ENCODE results near the gene SCIMP. TPM values are rescaled to one million over a fixed set of nuclear protein-coding genes. Genes with fewer than 3 reads are reported as not detected.
A peak's percentile ranks its signal among the peaks of the same experiment; 100 is the strongest.

Gene SCIMP
- not detected in 2 replicates for total RNA-seq (2014; rRNA removed; shearing (Covaris generic))

DNA sequence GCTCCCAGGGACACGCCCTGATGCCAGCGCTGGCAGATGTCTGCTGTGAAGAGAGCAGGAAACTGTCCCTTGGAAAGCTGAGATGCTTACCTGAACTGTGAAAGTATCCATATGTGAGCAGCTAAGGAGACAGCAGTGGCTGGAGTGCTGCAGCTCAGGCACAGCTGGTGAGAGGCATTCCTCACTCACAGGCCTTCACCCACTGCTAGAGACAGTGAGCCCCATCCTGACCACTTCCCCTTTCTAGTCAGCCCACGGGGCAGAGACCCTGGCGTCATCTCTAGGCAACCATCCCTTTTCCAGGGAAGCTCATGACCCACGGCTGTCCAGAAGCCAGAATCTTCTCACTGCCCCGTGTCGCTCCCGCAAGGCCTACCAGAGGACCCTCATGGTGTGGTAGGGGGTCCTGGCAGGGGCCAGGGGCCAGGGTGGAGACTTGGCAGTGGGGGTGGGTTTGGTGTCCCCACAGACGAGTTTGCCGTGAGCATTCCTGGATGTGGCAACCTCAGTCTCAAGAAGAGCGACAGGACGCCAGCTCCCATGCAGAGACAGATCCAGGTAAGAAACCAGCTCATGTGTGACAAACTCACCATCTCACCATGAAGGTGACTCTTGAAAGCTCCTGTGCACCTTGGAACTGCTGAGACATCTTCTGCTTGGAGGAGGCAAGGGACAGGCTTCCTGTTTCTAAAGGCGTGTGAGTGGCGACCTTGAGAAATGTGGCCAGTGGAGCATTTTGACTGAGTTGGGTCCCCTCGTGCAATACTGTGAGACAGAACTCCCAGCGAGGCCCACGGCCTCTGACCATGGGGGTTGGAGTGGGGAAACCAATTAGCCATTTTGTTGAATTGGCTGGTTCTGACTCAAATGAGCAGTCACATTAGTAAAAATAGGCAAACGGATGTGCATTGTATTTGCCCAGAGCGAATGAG, at the start of gene SCIMP:
Gene SCIMP, minus strand, starts transcription at position 216 of the 932 bp plus-strand sequence. Its CDS starts 105 bp downstream, at position 111.
- Histone ChIP-seq H3K4me3 (ENCODE audit: insufficient read depth, low read depth, low read length) (no peak within 1 kb of the TSS), H3K36me3 (replicated peaks; ENCODE audit: control insufficient read depth, insufficient read depth, low read length) (no peaks in the 10 kb centered on the region), H3K27me3 (ENCODE audit: control insufficient read depth, insufficient read depth, low read length) (no peaks in the 10 kb centered on the region)
- no peak for DNase-seq

DNA sequence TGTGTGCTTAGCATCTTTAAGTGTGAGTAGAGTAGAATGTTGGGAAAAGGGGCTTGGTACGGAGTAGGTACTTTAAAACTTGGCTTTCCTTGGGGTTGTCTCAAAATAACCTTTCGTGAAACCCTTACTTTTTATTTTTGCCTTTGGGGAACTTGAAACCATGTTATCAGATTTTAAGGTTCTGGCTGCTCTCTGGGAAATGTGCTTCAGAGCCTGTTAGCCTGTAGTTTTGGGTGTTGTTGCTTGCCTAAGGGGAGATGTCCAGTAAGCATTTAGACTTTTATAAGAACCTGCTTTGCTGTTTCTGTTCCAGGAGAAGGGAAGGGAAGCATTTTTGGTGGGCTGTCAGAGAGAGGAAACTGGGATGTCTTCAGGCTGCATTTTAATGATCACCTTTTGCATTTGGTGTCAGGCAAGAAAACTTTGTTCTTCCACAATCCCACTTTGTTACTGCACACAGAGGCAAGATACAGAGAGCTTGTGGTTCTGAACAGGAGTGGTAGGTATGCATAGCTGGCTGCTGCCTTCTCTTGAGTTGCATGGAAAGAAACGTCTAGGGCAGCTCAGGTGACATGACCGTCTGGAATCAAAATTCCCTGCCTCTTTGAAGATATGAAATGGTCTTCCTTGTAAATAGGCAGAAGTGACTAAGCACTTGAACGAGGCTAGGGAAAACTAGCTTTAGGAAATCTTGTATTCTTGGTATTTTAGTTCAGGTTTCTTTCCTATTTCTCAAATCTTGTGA, 49.1 kb upstream of the SCIMP start:
- no peak for DNase-seq
- Histone ChIP-seq H3K36me3 (replicated peaks; ENCODE audit: control insufficient read depth, insufficient read depth, low read length) (no peaks in the 10 kb centered on the region), H3K27me3 (ENCODE audit: control insufficient read depth, insufficient read depth, low read length) (no peaks in the 10 kb centered on the region), H3K4me3 (ENCODE audit: insufficient read depth, low read depth, low read length) (no peak overlapping the region)

DNA sequence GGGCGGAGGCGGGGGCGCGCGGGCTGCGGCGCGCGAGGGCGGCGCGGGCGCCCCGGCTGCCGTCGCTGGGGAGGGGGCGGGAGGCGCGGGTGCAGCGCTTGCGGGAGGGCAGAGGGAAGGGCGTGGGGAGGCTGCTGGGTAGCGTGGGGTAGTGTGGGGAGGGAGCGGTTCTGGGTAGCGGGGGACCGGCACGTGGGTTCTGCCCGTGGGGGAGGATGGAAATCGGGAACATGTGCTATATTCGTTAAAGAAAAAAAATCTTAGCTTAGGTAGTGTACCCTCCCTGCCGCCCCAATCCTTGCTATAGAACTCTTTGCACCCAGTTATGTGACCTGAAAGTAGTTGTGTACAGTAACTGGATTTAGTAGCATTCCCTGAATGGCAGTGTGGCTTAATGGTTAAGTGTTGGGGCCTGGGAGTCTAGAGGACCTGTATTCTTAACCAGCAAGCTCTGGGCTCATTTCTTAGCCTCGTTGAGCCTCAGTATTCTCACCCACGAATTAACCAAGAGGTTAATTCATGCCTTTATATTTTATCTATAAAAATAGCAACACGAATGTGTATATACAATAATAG, 48.1 kb upstream of the SCIMP start:
- DNase-seq, result no peak
- H3K4me3 ChIP-seq (ENCODE audit: insufficient read depth, low read depth, low read length), result peak overlapping the region; percentile 74
- H3K36me3 ChIP-seq (replicated peaks; ENCODE audit: control insufficient read depth, insufficient read depth, low read length), result no peaks in the 10 kb centered on the region
- no peaks in the 10 kb centered on the region for H3K27me3 ChIP-seq (ENCODE audit: control insufficient read depth, insufficient read depth, low read length)

DNA sequence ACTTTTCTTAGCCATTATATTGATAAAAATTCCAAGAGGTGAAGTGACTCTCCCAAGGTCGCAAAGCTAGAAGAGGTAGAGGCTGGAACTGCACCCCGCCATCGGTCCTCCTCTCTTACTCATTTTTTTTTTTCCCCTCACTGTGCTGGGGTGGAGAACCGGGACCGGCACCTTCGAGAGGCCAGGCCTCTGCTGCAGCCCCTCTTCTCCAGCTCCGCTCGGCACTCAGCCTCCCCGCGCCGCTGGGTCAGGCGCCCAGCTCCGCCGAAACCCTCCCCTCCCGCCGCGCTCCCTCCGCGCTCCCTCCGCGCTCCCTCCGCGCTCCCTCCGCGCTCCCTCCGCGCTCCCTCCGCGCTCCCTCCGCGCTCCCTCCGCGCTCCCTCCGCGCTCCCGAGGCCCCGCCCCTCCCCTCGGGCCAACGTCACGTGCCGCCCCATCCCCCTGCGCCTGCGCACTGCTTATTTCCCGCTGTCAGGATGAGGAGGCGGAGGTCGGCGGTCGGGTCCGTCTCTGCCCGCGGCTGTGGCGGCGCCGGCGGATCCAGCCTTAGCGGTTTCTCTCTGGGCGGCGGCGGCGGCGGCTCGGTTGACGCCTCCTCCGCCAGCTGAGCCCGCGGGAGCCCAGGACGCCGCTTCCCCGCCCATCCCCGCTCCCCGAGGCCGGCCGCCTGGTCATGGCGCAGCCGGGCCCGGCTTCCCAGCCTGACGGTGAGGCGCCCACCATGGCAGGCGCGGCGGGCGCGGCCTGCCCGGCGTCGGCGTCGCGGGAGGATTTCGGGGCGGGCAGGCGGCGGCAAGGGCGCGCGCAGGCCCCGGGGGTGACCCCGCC, 47.4 kb upstream of the SCIMP start, which contains the start of gene RABEP1:
Gene RABEP1, plus strand, starts transcription at position 471 of the 828 bp plus-strand sequence. Its CDS starts 203 bp downstream, at position 674.
- Histone ChIP-seq H3K27me3 (ENCODE audit: control insufficient read depth, insufficient read depth, low read length) (no peaks in the 10 kb centered on the region), H3K4me3 (ENCODE audit: insufficient read depth, low read depth, low read length) (peak within 1 kb of the TSS; percentile 74), H3K36me3 (replicated peaks; ENCODE audit: control insufficient read depth, insufficient read depth, low read length) (no peaks in the 10 kb centered on the region)
- DNase-seq, result peak; percentile 98

DNA sequence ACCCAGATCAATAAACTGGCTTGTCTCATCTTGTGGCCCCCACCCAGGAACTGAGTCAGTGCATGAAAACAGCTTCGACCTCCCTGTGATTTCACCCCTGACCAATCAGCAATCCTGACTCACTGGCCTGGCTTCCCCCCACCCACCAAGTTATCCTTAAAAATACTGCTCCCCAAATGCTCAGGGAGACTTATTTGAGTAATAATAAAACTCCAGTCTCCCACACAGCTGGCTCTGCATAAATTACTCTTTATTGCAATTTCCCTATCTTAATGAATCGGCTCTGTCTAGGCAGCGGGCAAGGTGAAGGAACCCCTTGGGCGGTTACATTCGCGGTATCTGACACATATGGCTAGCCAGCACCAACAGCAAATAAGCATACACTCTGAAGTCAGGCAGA, 37.7 kb upstream of the SCIMP start:
- DNase-seq, result no peak
- Histone ChIP-seq H3K36me3 (replicated peaks; ENCODE audit: control insufficient read depth, insufficient read depth, low read length) (no peaks in the 10 kb centered on the region), H3K4me3 (ENCODE audit: insufficient read depth, low read depth, low read length) (no peak overlapping the region), H3K27me3 (ENCODE audit: control insufficient read depth, insufficient read depth, low read length) (no peaks in the 10 kb centered on the region)

DNA sequence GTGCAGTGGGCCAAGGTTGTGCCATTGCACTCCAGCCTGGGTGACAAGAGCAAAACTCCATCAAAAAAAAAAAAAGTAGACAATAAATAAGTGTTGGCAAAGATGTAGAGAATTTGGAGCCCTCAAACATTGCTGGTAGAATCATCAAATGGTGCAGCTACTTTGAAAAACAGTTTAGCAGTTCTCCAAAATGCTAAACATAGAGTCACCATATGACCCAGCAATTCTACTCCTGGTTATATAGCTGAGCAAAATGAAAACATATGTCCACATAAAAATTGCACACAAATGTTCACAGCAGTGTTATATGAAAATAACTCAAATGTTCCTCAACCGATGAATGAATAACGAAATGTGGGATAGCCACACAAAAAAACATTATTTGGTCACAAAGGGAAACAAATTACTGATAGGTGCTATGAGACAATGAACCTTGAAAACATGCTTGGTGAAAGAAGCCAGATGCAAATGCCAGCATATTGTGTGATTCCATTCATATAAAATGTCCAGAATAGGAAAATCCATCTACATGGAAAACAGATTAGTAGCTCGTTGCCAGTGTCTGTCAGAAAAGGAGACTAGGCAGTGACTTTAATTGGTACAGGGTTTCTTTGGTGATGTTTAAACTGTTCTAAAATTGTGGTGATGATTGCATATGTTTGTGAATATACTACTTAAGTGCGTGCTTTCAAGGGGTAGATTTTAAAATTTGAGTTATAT, 34.7 kb upstream of the SCIMP start:
- Histone ChIP-seq H3K36me3 (replicated peaks; ENCODE audit: control insufficient read depth, insufficient read depth, low read length) (no peaks in the 10 kb centered on the region), H3K27me3 (ENCODE audit: control insufficient read depth, insufficient read depth, low read length) (no peaks in the 10 kb centered on the region), H3K4me3 (ENCODE audit: insufficient read depth, low read depth, low read length) (no peak overlapping the region)
- DNase-seq, result no peak

DNA sequence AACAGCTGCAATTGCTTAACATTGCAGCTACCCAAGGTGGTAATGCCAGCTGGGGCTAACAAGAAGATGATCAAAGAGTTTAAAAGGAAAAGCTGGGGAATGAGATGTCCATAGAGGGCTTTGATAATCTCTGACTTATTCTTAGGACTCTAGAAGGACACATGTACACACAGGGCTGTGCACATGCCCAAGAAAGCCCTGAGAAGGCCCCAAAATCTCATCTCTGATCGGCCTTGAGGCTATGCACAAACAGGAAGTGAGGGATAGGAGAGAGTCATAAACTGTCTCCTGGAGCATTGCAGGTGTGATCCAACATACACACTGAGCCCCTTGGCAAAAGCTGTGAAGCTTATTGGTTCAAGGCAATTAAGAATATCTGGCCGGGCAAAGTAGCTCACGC, 30.2 kb upstream of the SCIMP start:
- no peak overlapping the region for H3K4me3 ChIP-seq (ENCODE audit: insufficient read depth, low read depth, low read length)
- no peak for DNase-seq
- H3K36me3 ChIP-seq (replicated peaks; ENCODE audit: control insufficient read depth, insufficient read depth, low read length), result no peaks in the 10 kb centered on the region
- H3K27me3 ChIP-seq (ENCODE audit: control insufficient read depth, insufficient read depth, low read length), result no peaks in the 10 kb centered on the region

DNA sequence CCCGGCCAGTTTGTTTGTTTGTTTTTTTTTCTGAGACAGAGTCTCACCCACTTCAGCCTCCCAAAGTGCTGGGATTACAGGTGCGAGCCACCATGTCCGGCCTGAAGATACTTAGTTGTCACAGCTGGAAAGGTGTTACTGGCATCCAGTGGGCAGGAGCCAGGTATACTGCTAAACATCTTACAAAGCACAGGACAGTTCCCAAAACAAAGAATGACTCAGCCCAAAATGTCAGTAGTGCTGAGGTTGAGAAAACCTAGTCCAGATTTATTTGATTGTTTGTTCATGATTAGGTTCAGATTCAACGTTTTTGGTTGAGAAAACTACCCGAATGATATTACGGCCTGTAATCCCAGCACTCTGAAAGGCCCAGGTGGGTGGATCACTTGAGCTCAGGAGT, 28.8 kb upstream of the SCIMP start:
- Histone ChIP-seq H3K27me3 (ENCODE audit: control insufficient read depth, insufficient read depth, low read length) (no peaks in the 10 kb centered on the region), H3K36me3 (replicated peaks; ENCODE audit: control insufficient read depth, insufficient read depth, low read length) (no peaks in the 10 kb centered on the region), H3K4me3 (ENCODE audit: insufficient read depth, low read depth, low read length) (no peak overlapping the region)
- DNase-seq, result no peak

DNA sequence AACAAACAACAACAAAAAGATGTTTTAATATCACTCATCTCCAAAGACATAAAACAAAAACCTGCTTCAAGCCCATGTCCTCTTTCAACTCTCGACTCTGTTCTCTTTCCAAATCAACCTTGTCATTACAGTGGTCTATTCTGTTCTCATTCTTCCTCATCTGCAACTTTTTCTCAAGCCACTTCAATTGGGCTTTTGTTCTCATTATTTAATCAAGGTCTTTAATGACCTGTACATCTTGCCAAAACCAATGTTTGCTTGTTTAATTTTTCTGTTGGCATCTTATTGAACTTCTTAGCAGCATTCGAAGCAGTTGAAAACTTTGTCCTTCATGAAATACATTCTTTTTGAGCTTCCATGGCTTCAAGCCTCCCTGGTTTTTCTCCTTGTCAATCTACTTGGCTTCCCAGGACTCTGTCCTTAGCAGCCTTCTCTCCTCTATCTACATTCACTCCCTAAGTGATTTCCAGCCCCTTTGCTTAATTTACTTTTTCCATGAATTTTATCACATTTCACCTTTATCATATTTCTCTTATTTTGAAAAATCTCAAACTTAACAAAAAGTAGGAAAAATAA, 27.8 kb upstream of the SCIMP start:
- DNase-seq, result no peak
- Histone ChIP-seq H3K36me3 (replicated peaks; ENCODE audit: control insufficient read depth, insufficient read depth, low read length) (no peaks in the 10 kb centered on the region), H3K4me3 (ENCODE audit: insufficient read depth, low read depth, low read length) (no peak overlapping the region), H3K27me3 (ENCODE audit: control insufficient read depth, insufficient read depth, low read length) (no peaks in the 10 kb centered on the region)

DNA sequence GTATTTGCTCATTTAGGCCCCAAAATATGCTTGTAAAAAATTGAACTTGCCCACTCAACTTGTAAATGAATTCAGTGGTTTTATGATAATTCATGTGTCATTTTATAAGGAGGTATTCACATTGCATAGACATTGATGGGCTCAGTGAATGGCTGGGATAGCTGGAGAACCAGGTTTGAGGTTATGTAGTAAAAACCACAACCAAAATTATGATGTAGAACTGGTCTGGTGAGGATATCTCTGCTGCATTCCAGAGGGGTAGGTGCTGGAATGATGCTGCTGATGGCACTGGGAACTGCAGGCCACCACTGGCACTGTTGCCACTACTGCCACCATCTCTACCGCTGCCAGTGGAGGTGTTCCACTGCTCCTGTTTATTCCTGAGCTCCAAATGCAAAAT, 25.9 kb upstream of the SCIMP start:
- DNase-seq, result no peak
- Histone ChIP-seq H3K4me3 (ENCODE audit: insufficient read depth, low read depth, low read length) (no peak overlapping the region), H3K36me3 (replicated peaks; ENCODE audit: control insufficient read depth, insufficient read depth, low read length) (no peaks in the 10 kb centered on the region), H3K27me3 (ENCODE audit: control insufficient read depth, insufficient read depth, low read length) (no peaks in the 10 kb centered on the region)

DNA sequence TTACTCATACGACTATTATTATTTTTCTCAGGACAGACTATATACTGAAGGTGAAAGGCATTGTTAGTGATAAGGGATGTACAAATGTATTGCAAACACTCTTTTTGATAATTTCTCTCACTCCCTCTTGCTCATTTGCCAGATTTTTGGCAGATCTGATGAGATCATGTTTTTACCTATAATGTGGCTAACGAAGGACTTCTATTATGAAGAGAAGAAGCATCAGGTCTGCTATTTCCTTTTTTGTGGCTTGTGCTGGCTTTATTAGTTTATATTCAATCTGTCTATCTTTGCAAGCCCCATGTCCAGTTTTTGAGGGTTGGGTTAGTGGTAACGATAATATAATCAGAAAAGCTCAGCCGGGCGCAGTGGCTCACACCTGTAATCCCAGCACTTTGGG, 22.5 kb upstream of the SCIMP start:
- H3K4me3 ChIP-seq (ENCODE audit: insufficient read depth, low read depth, low read length), result no peak overlapping the region
- no peak for DNase-seq
- no peaks in the 10 kb centered on the region for H3K36me3 ChIP-seq (replicated peaks; ENCODE audit: control insufficient read depth, insufficient read depth, low read length)
- no peaks in the 10 kb centered on the region for H3K27me3 ChIP-seq (ENCODE audit: control insufficient read depth, insufficient read depth, low read length)

DNA sequence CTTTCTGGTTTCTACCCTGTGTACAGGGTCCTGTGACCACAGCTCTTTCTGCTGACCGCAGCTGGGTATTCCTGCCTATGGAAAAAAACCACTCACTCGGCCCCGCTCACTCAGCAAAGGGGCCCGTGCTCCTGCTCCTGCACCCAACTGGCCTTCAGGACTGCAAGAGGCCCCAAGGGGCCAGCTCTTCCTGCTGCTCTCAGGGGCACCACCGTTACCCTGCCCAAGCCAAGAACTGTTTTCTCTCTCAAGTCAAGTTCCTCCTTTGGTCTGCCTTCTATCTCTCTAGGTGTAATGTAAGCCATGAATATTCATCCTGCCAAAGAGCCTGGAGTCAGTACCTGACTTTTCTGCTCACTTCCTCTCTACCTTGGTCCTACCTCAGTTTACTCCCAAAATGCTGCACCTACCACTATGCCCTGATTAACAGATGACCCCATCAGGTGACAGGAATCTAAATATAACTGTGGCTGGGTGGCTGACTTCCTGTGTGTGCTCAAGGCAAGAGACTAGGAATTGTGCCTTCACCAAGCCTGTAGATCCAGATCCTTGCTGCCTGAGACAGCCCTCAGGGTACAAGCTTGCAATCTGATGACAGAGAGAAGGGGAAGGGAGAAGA, 20.4 kb upstream of the SCIMP start:
- Histone ChIP-seq H3K27me3 (ENCODE audit: control insufficient read depth, insufficient read depth, low read length) (no peaks in the 10 kb centered on the region), H3K36me3 (replicated peaks; ENCODE audit: control insufficient read depth, insufficient read depth, low read length) (no peaks in the 10 kb centered on the region), H3K4me3 (ENCODE audit: insufficient read depth, low read depth, low read length) (no peak overlapping the region)
- peak; percentile 36 for DNase-seq

DNA sequence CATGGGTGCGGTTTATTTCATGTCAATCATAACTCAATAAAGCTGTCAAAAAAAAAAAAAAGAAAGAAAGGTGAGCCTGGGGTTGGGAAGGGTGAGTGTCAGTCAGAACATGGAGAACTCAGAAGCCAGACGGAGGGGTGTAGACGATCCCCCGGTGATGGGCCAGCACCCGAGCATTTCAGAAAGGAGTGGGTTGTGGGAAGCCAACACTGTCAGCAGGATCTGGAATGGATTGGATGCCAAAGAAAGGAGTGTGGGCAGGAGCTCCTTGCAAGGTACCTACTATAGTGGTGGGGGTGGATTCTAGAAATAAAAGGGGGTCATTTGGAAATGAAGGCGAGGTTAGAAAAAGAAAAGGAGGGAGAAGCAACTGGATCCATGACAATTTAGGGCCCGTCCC, 19.8 kb upstream of the SCIMP start:
- no peaks in the 10 kb centered on the region for H3K36me3 ChIP-seq (replicated peaks; ENCODE audit: control insufficient read depth, insufficient read depth, low read length)

More for the DNA sequence above, 19.8 kb upstream of the SCIMP start:
- no peak for DNase-seq
- H3K27me3 ChIP-seq (ENCODE audit: control insufficient read depth, insufficient read depth, low read length), result no peaks in the 10 kb centered on the region
- no peak overlapping the region for H3K4me3 ChIP-seq (ENCODE audit: insufficient read depth, low read depth, low read length)

Measured in H7 (cell line).